Left lobe of liver (tissue), 2 donors: ENCODE results near the gene IDH3A. TPM values are rescaled to one million over a fixed set of nuclear protein-coding genes. Genes with fewer than 3 reads are reported as not detected.
A peak's percentile ranks its signal among the peaks of the same experiment; 100 is the strongest.

Experiments
- ATAC-seq: fragments of 200-7000 bp; cut with Tn5 transposase; one replicate; pipeline ENCODE4 v1.9.1; 2020; ENCODE audit warnings: mild to moderate bottlenecking, moderate library complexity
- DNase-seq: peaks from one replicate; pipeline ENCODE4 v3.0.0-alpha.2; 2020; ENCODE audit warnings: low spot score
- total RNA-seq: library from RNA; stranded (reverse); gene quantifications from one replicate; pipeline ENCODE4 v1.2.1, GENCODE V29; 2021
- donor health status: DM: no; HTN: no; CAD: no; lungs with moderate emphysema.
- donor health status: DM: no; HTN: yes; CAD: no.

IDH3A gene
- total RNA-seq, 1 donor from 2014 or later: 29.4 TPM

GRCh38 chr15:78162038-78162437, 12.9 kb downstream of the IDH3A start:
- no peak for ATAC-seq
- DNase-seq: no peak

GRCh38 chr15:78164010-78164409, 14.8 kb downstream of the IDH3A start:
- DNase-seq (no peak), ATAC-seq (no peak)

- ATAC-seq: no peak
- no peak for DNase-seq
Observed at GRCh38 chr15:78167227-78167888, 18.2 kb downstream of the IDH3A start.

- DNase-seq: no peak
- ATAC-seq: no peak
Observed at GRCh38 chr15:78168608-78169007, 19.4 kb downstream of the IDH3A start.

GRCh38 chr15:78170848-78171773, 21.9 kb downstream of the IDH3A start:
- DNase-seq (no peak), ATAC-seq (no peak)

- no peak for DNase-seq
Observed at GRCh38 chr15:78171864-78172472, 22.8 kb downstream of the IDH3A start.

GRCh38 chr15:78174401-78174800, 25.2 kb downstream of the IDH3A start:
- no peak for ATAC-seq
- no peak for DNase-seq

More at GRCh38 chr15:78171864-78172472, 22.8 kb downstream of the IDH3A start:
- ATAC-seq: no peak

- ATAC-seq (peak; percentile 21), DNase-seq (no peak)
Observed at GRCh38 chr15:78175330-78175729, 26.2 kb downstream of the IDH3A start.

GRCh38 chr15:78177447-78177873, 28.3 kb downstream of the IDH3A start:
- ATAC-seq: peak; percentile 80
- DNase-seq: no peak

GRCh38 chr15:78178064-78178463, 28.9 kb downstream of the IDH3A start:
- DNase-seq (no peak), ATAC-seq (no peak)

- DNase-seq (no peak), ATAC-seq (no peak)
Observed at GRCh38 chr15:78179286-78179840, 30.2 kb downstream of the IDH3A start.

- ATAC-seq (no peak), DNase-seq (no peak)
Observed at GRCh38 chr15:78179906-78180305, 30.7 kb downstream of the IDH3A start.

- ATAC-seq (no peak), DNase-seq (no peak)
Observed at GRCh38 chr15:78182336-78182700, 33.2 kb downstream of the IDH3A start.

- DNase-seq (peak; percentile 8), ATAC-seq (no peak)
Observed at GRCh38 chr15:78182821-78183220, 33.7 kb downstream of the IDH3A start.

- ATAC-seq: no peak
- peak; percentile 38 for DNase-seq
Observed at GRCh38 chr15:78192826-78193594, 43.8 kb downstream of the IDH3A start.

- DNase-seq (peak; percentile 42), ATAC-seq (no peak)
Observed at GRCh38 chr15:78193731-78194567, 44.8 kb downstream of the IDH3A start.

GRCh38 chr15:78194568-78194925, 45.4 kb downstream of the IDH3A start:
- DNase-seq: no peak
- no peak for ATAC-seq

GRCh38 chr15:78195735-78196201, 46.6 kb downstream of the IDH3A start:
- peak; percentile 91 for ATAC-seq
- DNase-seq: peak; percentile 56

- peak; percentile 70 for DNase-seq
- ATAC-seq: peak; percentile 81
Observed at GRCh38 chr15:78197632-78198031, 48.5 kb downstream of the IDH3A start.
